RWPE2 (cell line): Measurements from ENCODE around the gene PTPA.

Experiments used
- ATAC-seq: fragments of 200-7000 bp; cut with Tn5 transposase; 3 replicates; pipeline ENCODE4 v1.9.1; 2021; ENCODE audit warnings: low read depth
- DNase-seq: peaks from one replicate; pipeline ENCODE4 v3.0.0-alpha.2; 2020; ENCODE audit warnings: low spot score
- H3K27ac ChIP-seq: fragments of 450-650 bp; 2 replicates; pipeline ENCODE4 v1.5.1; 2017; ENCODE audit warnings: mild to moderate bottlenecking; ENCODE audit not compliant: poor library complexity, severe bottlenecking
- H3K27me3 ChIP-seq: fragments of 250-450 bp; sonication (Bioruptor Pico); 2 replicates; pipeline ENCODE4 v1.5.1; 2021; ENCODE audit warnings: mild to moderate bottlenecking, moderate library complexity; ENCODE audit not compliant: insufficient read depth, poor library complexity, severe bottlenecking
- H3K36me3 ChIP-seq: fragments of 250-450 bp; sonication (Bioruptor Pico); 2 replicates; pipeline ENCODE4 v1.5.1; 2020; ENCODE audit warnings: low read depth, mild to moderate bottlenecking, moderate library complexity
- H3K4me1 ChIP-seq: fragments of 250-450 bp; sonication (Bioruptor Pico); 2 replicates; pipeline ENCODE4 v1.5.1; 2021; ENCODE audit warnings: mild to moderate bottlenecking, moderate library complexity; ENCODE audit not compliant: insufficient read depth, poor library complexity, severe bottlenecking
- H3K4me3 ChIP-seq: fragments of 250-450 bp; sonication (Bioruptor Pico); 2 replicates; pipeline ENCODE4 v1.5.1; 2021; ENCODE audit warnings: mild to moderate bottlenecking, moderate library complexity; ENCODE audit not compliant: severe bottlenecking
- H3K9me3 ChIP-seq: fragments of 250-450 bp; sonication (Bioruptor Pico); 2 replicates; pipeline ENCODE4 v1.5.1; 2021; ENCODE audit warnings: mild to moderate bottlenecking, moderate library complexity; ENCODE audit not compliant: severe bottlenecking
- TF ChIP-seq, protein P1 (sequence below): fragments of 450-650 bp; IDR thresholded peaks from one replicate; pipeline ENCODE4 v1.5.1; 2017; ENCODE audit warnings: mild to moderate bottlenecking, moderate library complexity; ENCODE audit not compliant: poor library complexity, severe bottlenecking

Gene PTPA

GRCh38 chr9:129135476-129135875 is 24.3 kb downstream of the PTPA start:
- DNase-seq: no peak
- H3K4me1 ChIP-seq: peaks cover 14% of the 10 kb centered on the region
- ATAC-seq: no peak
- peaks cover 60% of the 10 kb centered on the region for H3K36me3 ChIP-seq
- no peaks in the 10 kb centered on the region for H3K9me3 ChIP-seq
- H3K27ac ChIP-seq: no peak overlapping the region
- TF ChIP-seq, protein P1, sequence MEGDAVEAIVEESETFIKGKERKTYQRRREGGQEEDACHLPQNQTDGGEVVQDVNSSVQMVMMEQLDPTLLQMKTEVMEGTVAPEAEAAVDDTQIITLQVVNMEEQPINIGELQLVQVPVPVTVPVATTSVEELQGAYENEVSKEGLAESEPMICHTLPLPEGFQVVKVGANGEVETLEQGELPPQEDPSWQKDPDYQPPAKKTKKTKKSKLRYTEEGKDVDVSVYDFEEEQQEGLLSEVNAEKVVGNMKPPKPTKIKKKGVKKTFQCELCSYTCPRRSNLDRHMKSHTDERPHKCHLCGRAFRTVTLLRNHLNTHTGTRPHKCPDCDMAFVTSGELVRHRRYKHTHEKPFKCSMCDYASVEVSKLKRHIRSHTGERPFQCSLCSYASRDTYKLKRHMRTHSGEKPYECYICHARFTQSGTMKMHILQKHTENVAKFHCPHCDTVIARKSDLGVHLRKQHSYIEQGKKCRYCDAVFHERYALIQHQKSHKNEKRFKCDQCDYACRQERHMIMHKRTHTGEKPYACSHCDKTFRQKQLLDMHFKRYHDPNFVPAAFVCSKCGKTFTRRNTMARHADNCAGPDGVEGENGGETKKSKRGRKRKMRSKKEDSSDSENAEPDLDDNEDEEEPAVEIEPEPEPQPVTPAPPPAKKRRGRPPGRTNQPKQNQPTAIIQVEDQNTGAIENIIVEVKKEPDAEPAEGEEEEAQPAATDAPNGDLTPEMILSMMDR: no peak
- no peak overlapping the region for H3K4me3 ChIP-seq
- H3K27me3 ChIP-seq: no peaks in the 10 kb centered on the region

GRCh38 chr9:129136446-129137035 is 25.3 kb downstream of the PTPA start:
- DNase-seq (no peak), ATAC-seq (no peak)
- Histone ChIP-seq H3K4me1 (peaks cover 23% of the 10 kb centered on the region), H3K9me3 (no peaks in the 10 kb centered on the region), H3K36me3 (peaks cover 49% of the 10 kb centered on the region), H3K27ac (no peak overlapping the region), H3K4me3 (no peak overlapping the region), H3K27me3 (no peaks in the 10 kb centered on the region)
- TF ChIP-seq, protein P1: no peak

GRCh38 chr9:129137292-129138143 is 26.3 kb downstream of the PTPA start:
- no peak for DNase-seq
- Histone ChIP-seq H3K9me3 (no peaks in the 10 kb centered on the region), H3K27me3 (no peaks in the 10 kb centered on the region), H3K36me3 (peaks cover 45% of the 10 kb centered on the region), H3K4me3 (no peak overlapping the region), H3K4me1 (peaks cover 26% of the 10 kb centered on the region), H3K27ac (no peak overlapping the region)
- ATAC-seq: no peak
- TF ChIP-seq, protein P1: no peak

- ATAC-seq (no peak), DNase-seq (no peak)
- peak overlapping the region; percentile 100 for H3K27ac ChIP-seq
- no peaks in the 10 kb centered on the region for H3K9me3 ChIP-seq
- peaks cover 48% of the 10 kb centered on the region for H3K36me3 ChIP-seq
- peaks cover 31% of the 10 kb centered on the region for H3K4me1 ChIP-seq
- H3K4me3 ChIP-seq: no peak overlapping the region
- TF ChIP-seq, protein P1: no peak
- no peaks in the 10 kb centered on the region for H3K27me3 ChIP-seq
Observed at GRCh38 chr9:129138144-129138462, 26.9 kb downstream of the PTPA start.
